H9 (cell line): ENCODE results near the gene PDE4B. TPM values are rescaled to one million over a fixed set of nuclear protein-coding genes. Genes with fewer than 3 reads are reported as not detected.

Source experiments
- DNase-seq: peaks from one replicate; pipeline ENCODE4 v3.0.0-alpha.2; 2017
- H2AFZ ChIP-seq: one replicate; pipeline ENCODE4 v1.6.1; 2013; ENCODE audit warnings: mild to moderate bottlenecking, low read length, control low read depth, moderate library complexity
- H2AK5ac ChIP-seq: 2 replicates; pipeline ENCODE4 v1.6.1; 2013; ENCODE audit warnings: low read length, control low read depth, mixed read lengths; ENCODE audit not compliant: insufficient read length
- H2BK120ac ChIP-seq: one replicate; pipeline ENCODE4 v1.6.1; 2013; ENCODE audit warnings: low read depth, mild to moderate bottlenecking, low read length, control low read depth, inconsistent platforms; ENCODE audit not compliant: poor library complexity, severe bottlenecking
- H2BK12ac ChIP-seq: 2 replicates; pipeline ENCODE4 v1.6.1; 2013; ENCODE audit warnings: low read length, control low read depth, mixed read lengths, low read depth; ENCODE audit not compliant: insufficient read length
- H2BK15ac ChIP-seq: 2 replicates; pipeline ENCODE4 v1.6.1; 2013; ENCODE audit warnings: low read depth, low read length, control low read depth
- H2BK20ac ChIP-seq: one replicate; pipeline ENCODE4 v1.6.1; 2013; ENCODE audit warnings: low read depth, mild to moderate bottlenecking, low read length, control low read depth, inconsistent platforms; ENCODE audit not compliant: poor library complexity, severe bottlenecking
- H2BK5ac ChIP-seq: 2 replicates; pipeline ENCODE4 v1.6.1; 2013; ENCODE audit warnings: low read length, control low read depth, mixed read lengths; ENCODE audit not compliant: insufficient read length
- H3K14ac ChIP-seq: 2 replicates; pipeline ENCODE4 v1.6.1; 2013; ENCODE audit warnings: low read length, control low read depth; ENCODE audit not compliant: insufficient read depth
- H3K18ac ChIP-seq: 2 replicates; pipeline ENCODE4 v1.6.1; 2013; ENCODE audit warnings: low read depth, mild to moderate bottlenecking, mixed read lengths, low read length, control low read depth; ENCODE audit not compliant: insufficient read length
- H3K23ac ChIP-seq: 2 replicates; pipeline ENCODE4 v1.6.1; 2013; ENCODE audit warnings: low read length, control low read depth, mixed read lengths, low read depth; ENCODE audit not compliant: insufficient read length
- H3K23me2 ChIP-seq: 2 replicates; pipeline ENCODE4 v1.6.1; 2013; ENCODE audit warnings: low read depth, mild to moderate bottlenecking, mixed read lengths, low read length, control low read depth; ENCODE audit not compliant: insufficient read length, poor library complexity, severe bottlenecking
- H3K27ac ChIP-seq: 2 replicates; pipeline ENCODE4 v1.5.1; 2013; ENCODE audit warnings: low read length, control low read depth, mixed read lengths, low read depth; ENCODE audit not compliant: insufficient read length
- H3K27me3 ChIP-seq: 2 replicates; pipeline ENCODE4 v1.6.1; 2013; ENCODE audit warnings: low read length, control low read depth, inconsistent platforms; ENCODE audit not compliant: insufficient read depth
- H3K4ac ChIP-seq: 2 replicates; pipeline ENCODE4 v1.6.1; 2013; ENCODE audit warnings: low read depth, mild to moderate bottlenecking, control low read depth, inconsistent platforms, low read length, moderate library complexity
- H3K4me1 ChIP-seq: 2 replicates; pipeline ENCODE4 v1.6.1; 2013; ENCODE audit warnings: low read length, control low read depth, inconsistent platforms; ENCODE audit not compliant: insufficient read depth
- H3K4me2 ChIP-seq: 2 replicates; pipeline ENCODE4 v1.6.1; 2013; ENCODE audit warnings: low read length, control low read depth, mixed read lengths; ENCODE audit not compliant: insufficient read length, insufficient read depth
- H3K56ac ChIP-seq: 2 replicates; pipeline ENCODE4 v1.6.1; 2013; ENCODE audit warnings: low read depth, mild to moderate bottlenecking, mixed read lengths, low read length, control low read depth; ENCODE audit not compliant: insufficient read length
- H3K79me1 ChIP-seq: 2 replicates; pipeline ENCODE4 v1.6.1; 2013; ENCODE audit warnings: low read depth, mild to moderate bottlenecking, moderate library complexity, low read length, control low read depth, inconsistent platforms; ENCODE audit not compliant: insufficient read depth, poor library complexity, severe bottlenecking
- H3K79me2 ChIP-seq: 2 replicates; pipeline ENCODE4 v1.6.1; 2013; ENCODE audit warnings: low read length, control low read depth, inconsistent platforms; ENCODE audit not compliant: insufficient read depth
- H3K9ac ChIP-seq: 2 replicates; pipeline ENCODE4 v1.6.1; 2013; ENCODE audit warnings: low read length, control low read depth, mixed read lengths; ENCODE audit not compliant: insufficient read length; ENCODE audit errors: extremely low read depth
- H3K9me3 ChIP-seq: one replicate; pipeline ENCODE4 v1.6.1; 2013; ENCODE audit warnings: low read depth, low read length, inconsistent platforms; ENCODE audit not compliant: control insufficient read depth
- H3T11ph ChIP-seq: one replicate; pipeline ENCODE4 v1.6.1; 2013; ENCODE audit warnings: mild to moderate bottlenecking, low read length, control low read depth, inconsistent platforms
- H4K20me1 ChIP-seq: one replicate; pipeline ENCODE4 v1.6.1; 2013; ENCODE audit not compliant: control insufficient read depth, insufficient read length, insufficient read depth
- H4K5ac ChIP-seq: 2 replicates; pipeline ENCODE4 v1.6.1; 2013; ENCODE audit warnings: low read depth, mild to moderate bottlenecking, mixed read lengths, low read length, control low read depth; ENCODE audit not compliant: insufficient read length
- H4K8ac ChIP-seq: replicated peaks from 2 replicates; pipeline ENCODE4 v1.6.1; 2013; ENCODE audit warnings: low read length, control low read depth, mixed read lengths, low read depth; ENCODE audit not compliant: insufficient read length
- H4K91ac ChIP-seq: 2 replicates; pipeline ENCODE4 v1.6.1; 2013; ENCODE audit warnings: low read depth, mild to moderate bottlenecking, moderate library complexity, mixed read lengths, low read length, control low read depth; ENCODE audit not compliant: insufficient read length
- H3K27ac Mint-ChIP-seq, 3 experiments: 2 replicates in 2 of 3; 3 replicates in 1 of 3; pipeline ENCODE4 v1.8.0; 2020 to 2021; ENCODE audit warnings: mixed read lengths in 3 of 3, mild to moderate bottlenecking in 1 of 3, moderate library complexity in 1 of 3
- H3K27me3 Mint-ChIP-seq: 2 replicates; pipeline ENCODE4 v1.8.0; 2021; ENCODE audit warnings: low read depth, mild to moderate bottlenecking, moderate library complexity, mixed read lengths
- H3K36me3 Mint-ChIP-seq, 3 experiments: 2 replicates in 2 of 3; 3 replicates in 1 of 3; pipeline ENCODE4 v1.8.0; 2020 to 2021; ENCODE audit warnings: low read depth in 3 of 3, mixed read lengths in 3 of 3; ENCODE audit not compliant: insufficient read depth in 1 of 3
- H3K4me1 Mint-ChIP-seq, 2 experiments: 2 replicates each; pipeline ENCODE4 v1.8.0; 2020; ENCODE audit warnings: mixed read lengths in 2 of 2
- H3K4me3 Mint-ChIP-seq, 2 experiments: 2 replicates in 1 of 2; 3 replicates in 1 of 2; pipeline ENCODE4 v1.8.0; 2020 to 2021; ENCODE audit warnings: mild to moderate bottlenecking in 2 of 2, mixed read lengths in 2 of 2, moderate library complexity in 1 of 2
- H3K9me3 Mint-ChIP-seq, 2 experiments: 2 replicates in 1 of 2; 3 replicates in 1 of 2; pipeline ENCODE4 v1.8.0; 2020; ENCODE audit warnings: mild to moderate bottlenecking in 2 of 2, mixed read lengths in 2 of 2, moderate library complexity in 1 of 2
- CTCF ChIP-seq: fragments of 200-600 bp; sonication (generic); conservative IDR thresholded peaks from 3 replicates; pipeline ENCODE4 v1.8.0; 2021; ENCODE audit warnings: antibody characterized with exemption, mild to moderate bottlenecking
- WGBS: extraction: QIAGEN DNeasy Blood & Tissue Kit; methylation state at CpG from one replicate; pipeline ENCODE4 v1.1.7; 2013; ENCODE audit warnings: missing lambda C conversion rate, low lambda C conversion rate, mixed read lengths; ENCODE audit not compliant: insufficient read length; ENCODE audit errors: extremely low coverage; 5-methylcytosine and 5-hydroxymethylcytosine counted together
- total RNA-seq: library from RNA; stranded (reverse); gene quantifications from 2 replicates; pipeline ENCODE4 v1.2.1, GENCODE V29; 2021

PDE4B gene
- total RNA-seq, 1 experiment from 2014 or later, result 19.8 TPM

GRCh38 chr1:66262208-66262963 is 469.7 kb downstream of the PDE4B start:
- H2AFZ ChIP-seq, result no peak overlapping the region
- no peak overlapping the region for H3K56ac ChIP-seq
- no peak overlapping the region for H2BK20ac ChIP-seq
- H3K18ac ChIP-seq, result no peak overlapping the region
- no peaks in the 10 kb centered on the region for H3K9me3 ChIP-seq
- no peak overlapping the region for H3K4me2 ChIP-seq
- H3K4me1 ChIP-seq, result no peaks in the 10 kb centered on the region
- H2BK120ac ChIP-seq, result no peak overlapping the region
- no peak overlapping the region for H3K27ac ChIP-seq
- H3K9ac ChIP-seq, result no peak overlapping the region
- no peak overlapping the region for H3K4ac ChIP-seq
- H2BK12ac ChIP-seq, result no peak overlapping the region
- peaks cover 12% of the 10 kb centered on the region for H3K27me3 Mint-ChIP-seq
- no peak overlapping the region for H3T11ph ChIP-seq
- H3K4me1 Mint-ChIP-seq, result peaks cover 29 to 40% of the 10 kb centered on the region in 2 experiments
- no peak overlapping the region for H2BK5ac ChIP-seq
- no CpG with 5 or more reads among the region's 6 CpGs for WGBS
- no peaks in the 10 kb centered on the region for H3K27me3 ChIP-seq
- H3K14ac ChIP-seq, result no peak overlapping the region
- H4K91ac ChIP-seq, result no peak overlapping the region
- H3K27ac Mint-ChIP-seq, result no peak overlapping the region
- peaks cover 2% of the 10 kb centered on the region for H3K23me2 ChIP-seq
- H4K8ac ChIP-seq, result no peak overlapping the region
- no peaks in the 10 kb centered on the region for H3K9me3 Mint-ChIP-seq
- TF ChIP-seq CTCF, result no peak
- no peak overlapping the region for H2AK5ac ChIP-seq
- H3K79me1 ChIP-seq, result no peaks in the 10 kb centered on the region
- DNase-seq, result no peak
- no peak overlapping the region for H2BK15ac ChIP-seq
- no peak overlapping the region for H3K4me3 Mint-ChIP-seq
- no peaks in the 10 kb centered on the region for H3K79me2 ChIP-seq
- no peaks in the 10 kb centered on the region for H3K36me3 Mint-ChIP-seq
- H3K23ac ChIP-seq, result no peak overlapping the region
- no peaks in the 10 kb centered on the region for H4K20me1 ChIP-seq
- no peak overlapping the region for H4K5ac ChIP-seq
